ENCODE results near the gene SPEF2.

Gene SPEF2

GRCh38 chr5:35707659-35708058, 90.0 kb downstream of the SPEF2 start:
- no peak for DNase-seq (ENCODE audit: low spot score)

- DNase-seq (ENCODE audit: low spot score): no peak
Measured at GRCh38 chr5:35709688-35710087, 92.0 kb downstream of the SPEF2 start.

- DNase-seq (ENCODE audit: low spot score): no peak
Measured at GRCh38 chr5:35717718-35718117, 100.1 kb downstream of the SPEF2 start.

GRCh38 chr5:35735718-35736117, 118.1 kb downstream of the SPEF2 start:
- no peak for DNase-seq (ENCODE audit: low spot score)

- no peak for DNase-seq (ENCODE audit: low spot score)
Measured at GRCh38 chr5:35736280-35736679, 118.6 kb downstream of the SPEF2 start.

GRCh38 chr5:35741126-35741716, 123.6 kb downstream of the SPEF2 start:
- DNase-seq (ENCODE audit: low spot score): no peak

GRCh38 chr5:35741971-35742370, 124.3 kb downstream of the SPEF2 start:
- no peak for DNase-seq (ENCODE audit: low spot score)

GRCh38 chr5:35743644-35744043, 126.0 kb downstream of the SPEF2 start:
- no peak for DNase-seq (ENCODE audit: low spot score)

- no peak for DNase-seq (ENCODE audit: low spot score)
Measured at GRCh38 chr5:35745193-35745592, 127.5 kb downstream of the SPEF2 start.

- no peak for DNase-seq (ENCODE audit: low spot score)
Measured at GRCh38 chr5:35745660-35746059, 128.0 kb downstream of the SPEF2 start.

- no peak for DNase-seq (ENCODE audit: low spot score)
Measured at GRCh38 chr5:35752012-35752411, 134.3 kb downstream of the SPEF2 start.

GRCh38 chr5:35753500-35753899, 135.8 kb downstream of the SPEF2 start:
- DNase-seq (ENCODE audit: low spot score): peak; percentile 27

GRCh38 chr5:35754481-35754880, 136.8 kb downstream of the SPEF2 start:
- peak; percentile 48 for DNase-seq (ENCODE audit: low spot score)

GRCh38 chr5:35755966-35756365, 138.3 kb downstream of the SPEF2 start:
- no peak for DNase-seq (ENCODE audit: low spot score)

- no peak for DNase-seq (ENCODE audit: low spot score)
Measured at GRCh38 chr5:35758151-35758724, 140.6 kb downstream of the SPEF2 start.

- DNase-seq (ENCODE audit: low spot score): no peak
Measured at GRCh38 chr5:35761541-35761940, 143.9 kb downstream of the SPEF2 start.

GRCh38 chr5:35762368-35762767, 144.7 kb downstream of the SPEF2 start:
- DNase-seq (ENCODE audit: low spot score): no peak

- DNase-seq (ENCODE audit: low spot score): no peak
Measured at GRCh38 chr5:35765921-35766320, 148.3 kb downstream of the SPEF2 start.

GRCh38 chr5:35771300-35771699, 153.6 kb downstream of the SPEF2 start:
- no peak for DNase-seq (ENCODE audit: low spot score)

GRCh38 chr5:35771839-35772238, 154.2 kb downstream of the SPEF2 start:
- no peak for DNase-seq (ENCODE audit: low spot score)

- no peak for DNase-seq (ENCODE audit: low spot score)
Measured at GRCh38 chr5:35773967-35774366, 156.3 kb downstream of the SPEF2 start.

GRCh38 chr5:35776757-35777156, 159.1 kb downstream of the SPEF2 start:
- no peak for DNase-seq (ENCODE audit: low spot score)

- DNase-seq (ENCODE audit: low spot score): peak; percentile 58
Measured at GRCh38 chr5:35777358-35778087, 159.9 kb downstream of the SPEF2 start.
